Stimulated activated memory B cell treated with anti-CD40 and anti-IgM and Interleukin-4, amounts not matched to agents 10 μg/mL and 1 μg/mL and 100 μg/mL, for 72 hours (primary cell): Measurements from ENCODE around the gene PXMP2.

Experiments used
- ATAC-seq: fragments of 150-1000 bp; cut with Tn5 transposase; 2 replicates; pipeline ENCODE4 v1.10.0; 2021
- H3K27ac Mint-ChIP-seq: one replicate; pipeline ENCODE4 v1.8.0; 2022; ENCODE audit warnings: mild to moderate bottlenecking, mixed read lengths
- H3K27me3 Mint-ChIP-seq: one replicate; pipeline ENCODE4 v1.8.0; 2022; ENCODE audit warnings: mixed read lengths
- H3K36me3 Mint-ChIP-seq: one replicate; pipeline ENCODE4 v1.8.0; 2022; ENCODE audit warnings: mixed read lengths
- H3K4me1 Mint-ChIP-seq: one replicate; pipeline ENCODE4 v1.8.0; 2022; ENCODE audit warnings: mixed read lengths
- H3K4me3 Mint-ChIP-seq: one replicate; pipeline ENCODE4 v1.8.0; 2022; ENCODE audit warnings: mild to moderate bottlenecking, moderate library complexity, mixed read lengths
- H3K9me3 Mint-ChIP-seq: one replicate; pipeline ENCODE4 v1.8.0; 2022; ENCODE audit warnings: mixed read lengths

PXMP2 gene

DNA sequence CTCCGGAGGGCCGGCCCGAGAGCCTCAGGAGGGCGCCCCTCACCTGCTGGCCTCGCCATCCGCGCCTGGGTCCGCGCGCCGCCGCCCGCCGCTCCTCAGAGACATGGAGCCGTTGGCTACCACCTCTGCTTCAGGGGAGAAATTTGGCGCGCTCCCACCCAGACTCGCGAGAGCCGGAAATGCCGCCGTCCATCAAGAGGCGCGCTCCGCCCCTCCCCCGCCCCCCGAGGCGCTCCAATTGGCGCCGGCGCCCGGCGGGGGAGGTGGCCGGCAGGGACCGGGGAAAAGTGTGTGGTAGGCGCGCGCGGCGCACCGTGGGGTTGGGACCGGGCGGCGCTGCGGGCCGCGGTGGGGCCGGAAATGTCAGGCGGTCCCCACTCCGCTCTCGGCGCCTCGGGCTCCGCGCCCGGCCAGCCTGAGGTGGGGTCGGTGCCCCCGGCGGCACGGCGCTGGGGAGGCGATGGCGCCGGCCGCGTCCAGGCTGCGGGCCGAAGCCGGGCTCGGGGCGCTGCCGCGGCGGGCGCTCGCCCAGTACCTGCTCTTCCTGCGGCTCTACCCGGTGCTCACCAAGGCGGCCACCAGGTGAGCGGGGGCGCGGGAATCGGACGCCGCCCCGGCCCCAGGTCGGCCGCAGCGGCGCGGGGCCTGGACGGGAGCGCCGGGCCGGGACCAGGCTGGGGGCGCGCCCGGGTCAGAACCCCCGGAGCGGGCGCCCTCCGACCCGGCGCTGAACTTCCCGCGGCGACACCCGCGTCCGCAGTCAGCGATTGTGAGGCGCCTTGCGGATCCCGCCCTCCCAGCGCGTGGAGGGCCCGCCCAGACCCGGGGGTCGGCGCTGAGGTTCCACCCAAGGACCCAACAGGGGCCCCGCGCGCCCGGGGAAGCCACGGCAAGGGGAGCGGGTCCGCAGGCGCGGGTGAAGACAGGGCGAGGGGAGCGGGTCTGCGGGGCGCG lies at the start of gene PXMP2, which contains the start of gene POLE:
Gene PXMP2 (plus strand): TSS at position 377 of the 954 bp plus-strand sequence. CDS start 84 bp downstream, at position 461.
Gene POLE (minus strand): TSS at position 132 of the 954 bp plus-strand sequence. CDS start 27 bp downstream, at position 105.
- H3K36me3 Mint-ChIP-seq, result no peaks in the 10 kb centered on the region
- peaks cover 17% of the 10 kb centered on the region for H3K4me1 Mint-ChIP-seq
- peak within 1 kb of the TSS; percentile 83 for H3K4me3 Mint-ChIP-seq
- H3K27me3 Mint-ChIP-seq, result no peaks in the 10 kb centered on the region
- H3K9me3 Mint-ChIP-seq, result no peaks in the 10 kb centered on the region
- ATAC-seq, result peak; percentile 97
- peak within 1 kb of the TSS; percentile 73 for H3K27ac Mint-ChIP-seq

DNA sequence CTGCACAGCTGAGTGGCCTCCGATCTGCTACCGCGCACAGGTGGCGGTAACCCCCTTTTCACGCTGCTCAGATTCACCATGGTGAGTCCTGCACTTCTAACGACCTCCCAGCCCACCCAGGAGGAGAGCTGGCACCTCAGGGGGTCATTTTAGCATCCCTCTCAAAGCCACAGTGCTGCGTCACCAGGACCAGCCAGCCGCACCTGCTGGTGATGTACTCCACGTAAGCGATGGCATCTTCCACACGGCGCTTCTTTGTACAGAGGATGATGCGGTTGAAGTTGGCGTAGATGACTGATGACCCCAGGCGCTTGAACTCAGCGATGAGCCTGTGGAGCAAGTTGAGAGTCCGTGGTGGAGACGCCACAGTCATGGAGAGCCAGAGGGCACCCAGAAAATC lies 49.6 kb upstream of the PXMP2 start:
- H3K36me3 Mint-ChIP-seq, result peaks cover 87% of the 10 kb centered on the region
- ATAC-seq, result no peak

DNA sequence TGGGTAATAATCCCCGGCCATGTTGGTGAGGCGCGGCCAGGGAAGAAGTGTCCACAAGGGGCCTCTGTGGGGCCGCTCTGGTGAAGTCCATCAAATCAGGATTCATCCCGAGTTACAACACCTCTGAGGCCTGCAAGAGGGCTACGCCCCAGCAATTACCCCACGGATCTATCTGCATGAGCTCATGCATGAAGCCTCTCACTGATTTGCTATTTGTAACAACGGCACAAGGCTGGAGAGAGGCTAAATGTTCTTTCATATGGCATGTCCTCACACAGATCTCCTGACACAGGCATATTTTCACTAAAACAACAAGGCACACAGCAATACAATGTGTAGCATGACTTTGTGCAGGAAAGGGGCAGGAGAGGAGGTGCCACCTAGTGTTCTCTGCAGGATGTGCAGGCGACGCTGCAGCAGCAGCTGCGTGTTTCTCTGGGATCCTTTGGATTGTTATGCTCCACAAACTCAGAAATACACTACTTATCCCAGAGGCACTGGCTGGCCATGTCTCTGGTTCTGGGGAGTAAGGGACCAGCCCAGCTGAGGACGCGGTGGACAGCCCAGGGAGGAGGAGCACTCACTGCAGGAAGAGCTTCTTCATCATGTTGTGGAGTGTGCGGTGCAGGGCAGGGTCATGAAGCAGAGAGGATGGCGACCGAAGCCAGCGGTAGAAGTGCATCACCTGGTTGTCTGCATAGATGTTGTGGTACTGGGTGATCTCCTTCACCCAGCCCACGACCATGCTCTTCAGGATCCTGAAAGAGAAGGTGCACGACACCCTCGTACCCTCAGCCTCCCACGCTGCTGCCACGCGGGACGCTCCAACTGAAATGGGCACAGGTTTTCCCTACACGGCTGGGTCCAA lies 48.6 kb upstream of the PXMP2 start:
- ATAC-seq, result no peak
- peaks cover 86% of the 10 kb centered on the region for H3K36me3 Mint-ChIP-seq
- H3K27ac Mint-ChIP-seq, result no peak overlapping the region
- peaks cover 7% of the 10 kb centered on the region for H3K4me1 Mint-ChIP-seq
- no peaks in the 10 kb centered on the region for H3K27me3 Mint-ChIP-seq
- H3K4me3 Mint-ChIP-seq, result no peak overlapping the region
- no peaks in the 10 kb centered on the region for H3K9me3 Mint-ChIP-seq

More for the DNA sequence above, 49.6 kb upstream of the PXMP2 start:
- Mint-ChIP-seq H3K4me1 (peaks cover 14% of the 10 kb centered on the region), H3K27ac (no peak overlapping the region), H3K27me3 (no peaks in the 10 kb centered on the region), H3K9me3 (no peaks in the 10 kb centered on the region), H3K4me3 (no peak overlapping the region)

DNA sequence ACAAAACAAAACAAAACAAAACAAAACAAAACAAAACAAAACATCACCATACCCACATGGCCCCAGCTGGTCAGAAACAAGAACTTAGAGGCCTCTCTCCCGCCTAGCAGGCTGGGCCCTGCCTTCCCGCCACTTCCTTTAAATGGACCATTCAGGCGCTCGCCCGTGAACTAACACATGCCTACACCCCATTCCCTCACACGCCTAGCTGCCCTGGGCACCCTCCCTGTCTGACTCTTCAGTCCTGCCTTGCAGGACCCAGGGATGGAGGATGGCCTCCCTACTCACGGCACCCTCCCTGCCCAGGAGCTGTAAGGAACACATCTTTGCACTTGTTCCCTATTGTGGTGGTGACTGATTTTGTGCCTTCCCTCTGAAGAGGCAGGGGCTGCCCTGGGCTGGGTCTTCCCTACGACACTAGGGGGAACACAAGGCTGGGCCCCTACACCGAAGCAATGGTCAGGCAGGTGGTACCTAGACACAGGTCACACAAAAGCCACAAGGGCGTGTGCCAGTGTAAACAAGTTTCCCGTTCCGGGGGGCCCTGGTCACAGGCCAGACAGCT lies 47.3 kb upstream of the PXMP2 start:
- H3K9me3 Mint-ChIP-seq, result no peaks in the 10 kb centered on the region
- no peak for ATAC-seq
- H3K27me3 Mint-ChIP-seq, result no peaks in the 10 kb centered on the region
- H3K4me3 Mint-ChIP-seq, result no peak overlapping the region
- H3K27ac Mint-ChIP-seq, result no peak overlapping the region
- H3K4me1 Mint-ChIP-seq, result no peaks in the 10 kb centered on the region
- H3K36me3 Mint-ChIP-seq, result peaks cover 75% of the 10 kb centered on the region

DNA sequence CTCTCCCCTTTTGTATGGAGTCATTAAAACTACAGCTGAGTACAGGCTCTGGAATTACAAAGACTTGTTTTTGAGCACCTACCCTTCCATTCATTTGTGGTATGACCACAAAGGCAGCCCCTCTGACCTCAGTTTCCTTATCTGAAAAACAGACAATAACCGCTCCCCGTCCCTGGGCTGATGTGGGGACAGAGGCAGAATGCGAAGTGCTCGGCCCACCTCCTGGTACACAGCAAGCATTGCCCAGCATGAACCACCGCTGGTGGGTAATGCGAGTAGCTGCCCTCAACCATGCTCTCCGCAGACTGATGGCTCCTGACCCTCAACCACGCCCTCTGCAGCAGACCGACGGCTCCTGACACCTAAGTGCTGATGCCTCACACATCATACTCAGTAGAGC lies 46.5 kb upstream of the PXMP2 start:
- Mint-ChIP-seq H3K36me3 (peaks cover 68% of the 10 kb centered on the region), H3K9me3 (no peaks in the 10 kb centered on the region), H3K27ac (no peak overlapping the region), H3K4me1 (no peaks in the 10 kb centered on the region), H3K27me3 (no peaks in the 10 kb centered on the region), H3K4me3 (no peak overlapping the region)
- ATAC-seq, result no peak

DNA sequence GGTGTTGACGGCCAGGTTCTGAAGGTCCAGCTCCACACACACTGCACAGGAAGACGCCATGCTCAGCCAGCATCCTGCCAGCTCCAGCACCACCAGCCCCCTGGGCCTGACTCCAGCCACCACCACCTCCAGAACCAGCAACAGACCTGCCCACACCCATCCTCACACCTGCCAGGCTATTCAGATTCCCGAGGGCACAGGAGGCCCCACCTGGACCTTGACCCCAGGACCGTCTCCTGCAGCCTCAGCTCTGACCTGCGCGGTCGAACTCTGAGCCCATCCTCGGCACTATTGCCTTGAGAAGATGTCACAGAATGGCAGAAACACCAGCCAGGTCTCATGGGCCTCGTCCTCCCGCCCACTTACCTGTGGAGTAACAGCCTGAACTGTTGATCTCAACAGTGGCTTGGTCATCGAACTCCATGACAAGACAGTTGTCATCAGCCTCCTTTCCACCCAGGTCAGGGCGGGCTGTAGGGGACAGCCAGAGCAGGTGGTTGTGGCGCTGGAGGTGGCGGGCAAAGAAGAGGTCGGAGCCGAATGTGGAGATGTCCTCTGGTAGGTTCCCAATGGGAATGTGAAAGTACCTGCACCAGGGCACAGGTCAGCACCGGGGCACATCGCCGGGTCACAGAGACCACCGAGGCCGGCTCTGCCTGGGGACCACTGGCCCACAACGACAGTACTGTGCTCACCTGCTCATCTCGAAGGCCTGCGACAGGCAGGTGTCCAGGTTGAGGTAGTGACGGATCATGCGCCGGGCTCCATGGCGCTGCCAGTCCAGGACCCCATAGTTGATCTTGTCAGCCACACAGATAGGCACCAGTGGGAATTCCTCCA lies 45.4 kb upstream of the PXMP2 start:
- no peak overlapping the region for H3K4me3 Mint-ChIP-seq
- ATAC-seq, result no peak
- no peaks in the 10 kb centered on the region for H3K4me1 Mint-ChIP-seq
- peaks cover 61% of the 10 kb centered on the region for H3K36me3 Mint-ChIP-seq
- no peaks in the 10 kb centered on the region for H3K9me3 Mint-ChIP-seq
- no peaks in the 10 kb centered on the region for H3K27me3 Mint-ChIP-seq
- no peak overlapping the region for H3K27ac Mint-ChIP-seq

DNA sequence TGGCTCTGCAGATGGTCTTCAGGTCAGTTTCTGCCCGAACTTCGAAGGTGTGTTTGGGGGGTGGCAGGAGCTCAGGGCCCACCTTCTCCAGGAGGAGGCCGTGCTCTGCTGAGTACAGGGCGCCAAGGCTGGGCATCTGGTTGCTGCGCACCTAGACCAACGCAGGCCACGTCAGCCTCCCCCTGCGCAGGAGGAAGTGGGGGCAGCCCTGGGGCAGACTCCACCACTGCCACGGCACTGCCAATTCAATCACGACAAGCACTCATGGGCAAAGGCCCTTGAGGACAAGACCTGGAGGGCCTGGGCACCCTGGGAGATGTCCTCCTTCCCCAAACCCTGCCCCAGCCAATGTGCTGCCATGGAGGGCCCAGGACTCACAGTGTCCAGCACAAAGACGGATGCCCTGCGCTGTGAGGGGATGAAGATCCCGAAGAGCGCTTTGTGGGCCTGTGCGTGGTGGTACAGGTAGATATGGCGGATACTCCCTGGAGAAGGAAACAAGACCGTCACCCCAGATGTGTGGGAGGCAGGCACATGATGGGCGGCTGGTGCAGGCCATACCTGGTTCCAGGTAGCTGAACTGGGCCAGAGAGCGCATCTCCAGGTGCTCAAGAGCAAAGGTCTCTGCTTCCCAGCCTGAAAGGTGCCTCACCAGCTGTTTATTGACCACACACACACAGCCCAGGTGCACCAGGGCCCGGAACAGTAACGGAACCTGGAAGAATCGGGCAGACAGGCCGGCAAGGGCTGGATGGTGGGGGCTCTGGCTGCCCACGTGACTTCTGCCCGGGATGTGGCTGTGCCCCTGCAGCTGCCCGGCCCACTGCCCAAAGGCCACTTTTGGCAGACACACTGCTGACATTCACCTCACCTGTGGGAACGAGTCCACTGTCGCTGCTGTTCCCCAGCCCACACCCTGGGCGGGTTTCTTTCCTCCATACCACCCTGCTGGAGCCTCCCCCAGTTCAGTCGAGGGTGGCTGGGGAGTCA lies 44.2 kb upstream of the PXMP2 start:
- Mint-ChIP-seq H3K27me3 (no peaks in the 10 kb centered on the region), H3K36me3 (peaks cover 59% of the 10 kb centered on the region), H3K27ac (no peak overlapping the region), H3K4me3 (no peak overlapping the region), H3K9me3 (no peaks in the 10 kb centered on the region), H3K4me1 (no peaks in the 10 kb centered on the region)
- ATAC-seq, result no peak

DNA sequence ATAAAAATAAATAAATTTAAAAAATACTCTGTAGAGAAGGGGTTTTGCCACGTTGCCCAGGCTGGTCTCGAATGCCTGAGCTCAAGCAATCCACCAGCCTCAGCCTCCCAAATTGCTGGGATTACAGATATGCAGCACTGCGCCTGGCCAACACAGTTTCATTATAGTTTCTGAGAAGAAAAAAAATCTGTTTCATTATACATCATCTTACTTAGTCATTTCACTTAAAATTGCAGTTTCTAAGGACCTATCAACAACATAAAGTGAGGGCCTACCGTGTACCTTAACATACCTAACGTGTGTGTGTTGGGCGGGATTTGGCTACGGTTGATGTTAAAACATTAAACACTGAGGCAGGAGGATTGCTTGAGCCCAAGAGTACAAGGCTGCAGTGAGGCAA lies 40.5 kb upstream of the PXMP2 start:
- no peaks in the 10 kb centered on the region for H3K27me3 Mint-ChIP-seq
- ATAC-seq, result no peak
- no peaks in the 10 kb centered on the region for H3K9me3 Mint-ChIP-seq
- H3K4me1 Mint-ChIP-seq, result no peaks in the 10 kb centered on the region
- peaks cover 55% of the 10 kb centered on the region for H3K36me3 Mint-ChIP-seq
- no peak overlapping the region for H3K4me3 Mint-ChIP-seq
- no peak overlapping the region for H3K27ac Mint-ChIP-seq

DNA sequence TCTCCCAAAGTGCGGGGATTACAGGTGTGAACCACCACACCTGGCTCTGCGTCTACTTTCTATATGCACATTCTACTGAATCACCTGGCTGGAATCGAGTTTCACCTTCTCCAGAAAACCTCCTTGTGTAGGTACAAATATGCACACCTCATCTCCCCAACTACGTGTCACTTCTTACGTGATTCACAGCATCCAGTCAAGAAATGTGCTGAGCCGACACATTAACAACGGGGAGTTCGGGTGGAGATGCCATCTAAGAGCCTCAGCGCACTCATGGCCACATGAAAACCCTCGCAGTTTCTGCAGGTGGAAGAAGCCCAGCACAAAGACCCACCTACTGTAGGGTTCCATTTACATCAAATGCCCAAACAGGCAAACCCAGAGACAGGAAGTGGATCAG lies 39.5 kb upstream of the PXMP2 start:
- H3K4me1 Mint-ChIP-seq, result no peaks in the 10 kb centered on the region
- H3K9me3 Mint-ChIP-seq, result no peaks in the 10 kb centered on the region
- peaks cover 51% of the 10 kb centered on the region for H3K36me3 Mint-ChIP-seq
- ATAC-seq, result no peak
- no peaks in the 10 kb centered on the region for H3K27me3 Mint-ChIP-seq
- H3K4me3 Mint-ChIP-seq, result no peak overlapping the region
- H3K27ac Mint-ChIP-seq, result no peak overlapping the region

DNA sequence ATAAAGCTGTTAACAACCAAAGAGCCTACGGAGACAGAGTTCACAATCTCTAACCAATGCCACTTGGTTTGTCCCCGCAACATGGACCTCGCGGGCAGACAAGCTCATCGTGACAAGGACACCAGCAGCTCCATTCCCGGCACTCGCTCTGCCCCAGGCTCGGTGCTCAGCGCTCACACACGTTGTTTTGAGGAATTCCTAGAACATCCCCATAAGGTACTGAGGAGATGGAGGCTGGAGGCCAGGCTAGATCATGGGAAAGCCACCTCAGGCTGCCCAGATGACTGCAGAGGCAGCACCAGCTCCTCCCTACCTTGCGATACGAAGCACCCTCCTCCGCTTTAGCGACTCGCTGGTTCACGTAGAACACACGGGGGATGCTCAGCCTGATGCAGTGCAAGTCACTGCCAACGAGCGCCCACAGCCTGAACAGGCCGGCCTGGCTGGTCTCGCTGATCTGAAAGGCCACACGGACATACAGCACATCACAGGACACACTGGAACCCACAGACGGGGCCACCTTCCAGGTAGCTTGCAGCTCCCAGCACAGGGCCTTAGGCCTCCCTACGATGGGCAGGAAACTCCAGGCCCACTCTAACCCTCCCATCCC lies 38.7 kb upstream of the PXMP2 start:
- Mint-ChIP-seq H3K27ac (no peak overlapping the region), H3K27me3 (no peaks in the 10 kb centered on the region), H3K4me3 (no peak overlapping the region), H3K36me3 (peaks cover 50% of the 10 kb centered on the region), H3K4me1 (no peaks in the 10 kb centered on the region), H3K9me3 (no peaks in the 10 kb centered on the region)
- ATAC-seq, result no peak

DNA sequence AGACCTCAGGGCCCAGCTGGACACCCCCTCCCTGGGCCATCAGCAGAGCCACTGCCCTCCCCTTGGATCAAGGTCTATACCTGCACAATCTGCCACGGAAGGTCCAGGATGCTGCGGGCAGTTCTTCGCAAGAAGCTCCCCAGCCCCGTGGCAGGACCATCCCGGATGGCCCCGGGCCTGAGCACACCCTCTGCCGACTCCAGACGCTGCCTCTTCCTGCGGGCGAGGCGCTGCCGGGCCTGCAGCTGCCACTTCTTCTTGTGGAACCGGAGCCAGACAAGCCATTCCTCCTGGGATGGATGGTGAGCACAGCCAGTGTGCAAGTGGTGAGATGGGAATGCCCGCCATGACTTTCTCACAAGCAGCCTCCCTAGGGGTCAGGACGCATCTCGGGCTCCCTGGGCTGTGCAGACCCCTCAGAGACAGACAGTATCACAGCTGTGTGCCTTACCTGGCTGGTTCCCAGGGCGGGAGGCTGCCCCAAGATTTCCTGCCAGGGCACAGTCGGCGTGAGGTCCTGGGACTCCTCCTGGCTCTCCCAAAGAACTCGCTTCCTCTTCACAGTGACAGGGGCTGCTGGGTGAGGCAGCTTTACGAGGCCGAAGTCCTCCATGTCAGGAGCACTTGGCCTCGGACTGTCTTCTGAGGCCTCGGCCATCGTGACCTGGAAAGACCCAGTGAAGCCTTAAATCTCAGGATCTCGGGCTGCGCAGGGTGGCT lies 38.0 kb upstream of the PXMP2 start:
- Mint-ChIP-seq H3K4me3 (no peak overlapping the region), H3K27me3 (no peaks in the 10 kb centered on the region), H3K9me3 (no peaks in the 10 kb centered on the region), H3K4me1 (no peaks in the 10 kb centered on the region), H3K36me3 (peaks cover 55% of the 10 kb centered on the region), H3K27ac (no peak overlapping the region)
- ATAC-seq, result peak; percentile 31

DNA sequence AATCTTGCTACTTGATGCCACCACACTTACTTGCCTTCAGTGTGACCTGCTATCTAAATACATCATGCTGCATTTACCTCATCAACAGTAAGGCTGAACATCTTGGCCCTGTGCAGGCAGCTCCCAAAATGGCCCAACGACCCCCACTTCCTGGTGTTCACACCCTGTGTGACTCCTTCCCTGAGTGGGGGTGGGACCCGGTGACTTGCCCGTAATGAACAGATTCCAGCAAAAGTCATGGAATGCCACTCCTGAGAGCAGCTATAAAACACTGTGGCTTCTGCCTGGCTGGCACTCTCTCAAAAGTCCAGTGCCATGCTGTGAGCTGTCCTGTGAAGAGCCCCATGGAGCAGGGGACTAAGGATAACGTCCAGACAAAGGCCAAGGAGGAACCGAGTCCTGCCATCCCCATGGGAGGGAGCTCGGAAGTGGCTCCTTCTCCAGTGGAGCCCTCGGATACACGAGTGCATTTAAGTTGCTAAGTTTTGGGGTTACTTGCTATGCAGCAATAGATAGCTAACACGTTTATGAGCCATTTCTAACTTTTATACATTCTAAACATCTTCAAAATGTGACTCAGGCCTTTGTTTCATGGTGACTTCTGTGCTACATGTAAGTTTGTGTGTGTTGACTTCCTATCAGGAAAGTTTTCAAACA lies 35.8 kb upstream of the PXMP2 start:
- Mint-ChIP-seq H3K27ac (no peak overlapping the region), H3K9me3 (no peaks in the 10 kb centered on the region), H3K4me1 (no peaks in the 10 kb centered on the region), H3K36me3 (peaks cover 58% of the 10 kb centered on the region), H3K4me3 (no peak overlapping the region), H3K27me3 (no peaks in the 10 kb centered on the region)
- no peak for ATAC-seq
